Right atrium auricular region (tissue), 2 donors: ENCODE measurements around the gene TMIGD2. TPM values are rescaled to one million over a fixed set of nuclear protein-coding genes. Genes with fewer than 3 reads are reported as not detected.

Experiments used
- DNase-seq: peaks from one replicate; pipeline ENCODE4 v3.0.0-alpha.2; 2019; ENCODE audit warnings: low spot score
- H3K27ac ChIP-seq, 2 donors: fragments of 200-600 bp; sonication (generic); 1 replicate in 1 of 2; 2 replicates in 1 of 2; pipeline ENCODE4 v1.5.1; 2016 to 2019
- H3K27me3 ChIP-seq, 2 donors: fragments of 200-600 bp; sonication (generic); one replicate each; pipeline versions ENCODE4 v1.5.1 to v1.6.0; 2017 to 2019
- H3K36me3 ChIP-seq: fragments of 200-600 bp; sonication (generic); one replicate; pipeline ENCODE4 v1.5.1; 2016
- H3K4me1 ChIP-seq, 2 donors: fragments of 200-600 bp; sonication (generic); one replicate each; pipeline versions ENCODE4 v1.5.1 to v1.6.0; 2017 to 2019
- H3K4me3 ChIP-seq, 2 donors: fragments of 200-600 bp; sonication (generic); 1 replicate in 1 of 2; 2 replicates in 1 of 2; pipeline ENCODE4 v1.5.1; 2017 to 2019; ENCODE audit warnings: mild to moderate bottlenecking in 1 of 2, moderate library complexity in 1 of 2
- H3K9me3 ChIP-seq, 2 donors: fragments of 200-600 bp; sonication (generic); one replicate each; pipeline ENCODE4 v1.5.1; 2019
- CTCF ChIP-seq, 2 donors: fragments of 200-600 bp; sonication (generic); IDR thresholded peaks; one replicate each; pipeline ENCODE4 v1.5.1; 2019; ENCODE audit warnings: antibody characterized with exemption in 2 of 2
- total RNA-seq, 2 donors: library from RNA; depleted of rRNA; stranded (reverse); fragments of >200 nt; gene quantifications; one replicate each; pipeline ENCODE4 v1.1.0, GENCODE V29; 2016

Gene TMIGD2
- total RNA-seq, 2 donors from 2014 or later, result 0.28 TPM; not detected in 1

GRCh38 chr19:4313847-4314490, 11.8 kb upstream of the TMIGD2 start:
- Histone ChIP-seq H3K4me3 (no peak overlapping the region), H3K9me3 (no peaks in the 10 kb centered on the region), H3K4me1 (no peaks in the 10 kb centered on the region), H3K27ac (no peak overlapping the region), H3K27me3 (no peaks in the 10 kb centered on the region), H3K36me3 (no peaks in the 10 kb centered on the region)
- DNase-seq, result no peak
- TF ChIP-seq CTCF (IDR thresholded peaks at IDR 0.05), result no peak

GRCh38 chr19:4310247-4311121, 8.3 kb upstream of the TMIGD2 start:
- H3K9me3 ChIP-seq, result no peaks in the 10 kb centered on the region
- no peak for TF ChIP-seq CTCF (IDR thresholded peaks at IDR 0.05)
- H3K4me3 ChIP-seq, result no peak overlapping the region
- H3K36me3 ChIP-seq, result no peaks in the 10 kb centered on the region
- no peaks in the 10 kb centered on the region for H3K4me1 ChIP-seq
- DNase-seq, result no peak
- no peak overlapping the region for H3K27ac ChIP-seq
- H3K27me3 ChIP-seq, result no peaks in the 10 kb centered on the region

GRCh38 chr19:4305659-4306058, 3.5 kb upstream of the TMIGD2 start:
- no peak overlapping the region for H3K4me3 ChIP-seq
- H3K27me3 ChIP-seq, result no peaks in the 10 kb centered on the region
- no peaks in the 10 kb centered on the region for H3K36me3 ChIP-seq
- H3K4me1 ChIP-seq, result peaks cover 0 to 7% of the 10 kb centered on the region in 2 donors
- DNase-seq, result no peak
- TF ChIP-seq CTCF (IDR thresholded peaks at IDR 0.05), result no peak
- H3K9me3 ChIP-seq, result no peaks in the 10 kb centered on the region
- no peak overlapping the region for H3K27ac ChIP-seq

- no peak overlapping the region for H3K27ac ChIP-seq
- H3K4me1 ChIP-seq, result peaks cover 0 to 7% of the 10 kb centered on the region in 2 donors
- no peaks in the 10 kb centered on the region for H3K36me3 ChIP-seq
- no peaks in the 10 kb centered on the region for H3K9me3 ChIP-seq
- no peak for DNase-seq
- H3K27me3 ChIP-seq, result no peaks in the 10 kb centered on the region
- no peak for TF ChIP-seq CTCF (IDR thresholded peaks at IDR 0.05)
- H3K4me3 ChIP-seq, result no peak overlapping the region
These were observed 3.0 kb upstream of the TMIGD2 start for GRCh38 chr19:4305257-4305612.

GRCh38 chr19:4304538-4305256, 2.5 kb upstream of the TMIGD2 start, which contains the start of gene FSD1:
Gene FSD1, plus strand, starts transcription at chr19:4304598. Its CDS starts 149 bp downstream, at chr19:4304747.
- Histone ChIP-seq H3K9me3 (no peaks in the 10 kb centered on the region), H3K36me3 (no peaks in the 10 kb centered on the region), H3K27me3 (no peaks in the 10 kb centered on the region), H3K27ac (no peak within 1 kb of the TSS), H3K4me3 (peak within 1 kb of the TSS in 1 of 2 donors; percentile 29), H3K4me1 (peaks cover 0 to 7% of the 10 kb centered on the region in 2 donors)
- no peak for TF ChIP-seq CTCF (IDR thresholded peaks at IDR 0.05)
- DNase-seq, result no peak
